GM19468 (cell line): Measurements from ENCODE around the gene PFN4.
"Not testable (repeated sequence)": the region's sequence is repeated elsewhere in the genome, so short reads cannot be mapped to it uniquely, and the experiment has no call there.

ENCODE experiments used
- ATAC-seq: cut with Tn5 transposase; IDR thresholded peaks from one replicate; pipeline ENCODE4 v1.9.1; 2021; ENCODE audit warnings: mild to moderate bottlenecking, moderate library complexity, moderate number of reproducible peaks; ENCODE audit not compliant: unreplicated experiment; ENCODE audit errors: extremely low read depth

Gene PFN4

GRCh38 chr2:24115057-24115456 lies 8.1 kb downstream of the PFN4 start:
- no peak for ATAC-seq

GRCh38 chr2:24111407-24111901 lies 11.7 kb downstream of the PFN4 start:
- no peak for ATAC-seq

- no peak for ATAC-seq
Measured at GRCh38 chr2:24110660-24111303, 12.4 kb downstream of the PFN4 start.

- not testable (repeated sequence) for ATAC-seq
Measured at GRCh38 chr2:24109431-24109830, 13.7 kb downstream of the PFN4 start.

- ATAC-seq, result no peak
Measured at GRCh38 chr2:24107336-24107735, 15.8 kb downstream of the PFN4 start.

- ATAC-seq, result no peak
Measured at GRCh38 chr2:24106786-24107185, 16.3 kb downstream of the PFN4 start.

- no peak for ATAC-seq
Measured at GRCh38 chr2:24105816-24106215, 17.3 kb downstream of the PFN4 start.

- ATAC-seq, result no peak
Measured at GRCh38 chr2:24104906-24105305, 18.2 kb downstream of the PFN4 start.

GRCh38 chr2:24104110-24104650 lies 19.0 kb downstream of the PFN4 start:
- ATAC-seq, result no peak

GRCh38 chr2:24102677-24103076 lies 20.5 kb downstream of the PFN4 start:
- no peak for ATAC-seq

- ATAC-seq, result no peak
Measured at GRCh38 chr2:24101992-24102391, 21.1 kb downstream of the PFN4 start.

- ATAC-seq, result not testable (repeated sequence)
Measured at GRCh38 chr2:24100732-24101131, 22.4 kb downstream of the PFN4 start.

GRCh38 chr2:24095171-24095677 lies 27.9 kb downstream of the PFN4 start:
- ATAC-seq, result not testable (repeated sequence)

GRCh38 chr2:24093270-24093669 lies 29.9 kb downstream of the PFN4 start:
- ATAC-seq, result not testable (repeated sequence)

- ATAC-seq, result no peak
Measured at GRCh38 chr2:24088821-24089359, 34.2 kb downstream of the PFN4 start.

- no peak for ATAC-seq
Measured at GRCh38 chr2:24087032-24087431, 36.1 kb downstream of the PFN4 start.

GRCh38 chr2:24086241-24086640 lies 36.9 kb downstream of the PFN4 start:
- no peak for ATAC-seq

- ATAC-seq, result no peak
Measured at GRCh38 chr2:24085200-24085489, 38.0 kb downstream of the PFN4 start.

- ATAC-seq, result peak; percentile 46
Measured at GRCh38 chr2:24084386-24085199, 38.5 kb downstream of the PFN4 start, which contains the start of gene TP53I3. TSS of gene TP53I3 (minus strand) at chr2:24084834. CDS start at chr2:24084326, 508 bp downstream.

GRCh38 chr2:24083567-24084385 lies 39.4 kb downstream of the PFN4 start:
- peak; percentile 28 for ATAC-seq
